HepG2 (cell line): ENCODE measurements around the gene BOD1L1. TPM values are rescaled to one million over a fixed set of nuclear protein-coding genes. Genes with fewer than 3 reads are reported as not detected.

Experiments
- AHR ChIP-seq: IDR thresholded peaks from 2 replicates; pipeline ENCODE4 v1.6.1; 2018; ENCODE audit warnings: missing genetic modification reagents, missing compliant biosample characterization
- E2F2 ChIP-seq: sonication (generic); formaldehyde crosslinking; IDR thresholded peaks from 2 replicates; pipeline ENCODE4 v1.4.0; 2020; ENCODE audit warnings: missing genetic modification reagents, borderline replicate concordance
- EEA1 ChIP-seq: sonication (generic); formaldehyde crosslinking; IDR thresholded peaks from 2 replicates; pipeline ENCODE4 v1.5.1; 2020; ENCODE audit warnings: mild to moderate bottlenecking, missing genetic modification reagents, borderline replicate concordance
- ELF3 ChIP-seq: IDR thresholded peaks from 2 replicates; pipeline ENCODE4 v1.6.1; 2016; ENCODE audit warnings: missing genetic modification reagents, missing compliant biosample characterization
- GLMP ChIP-seq: sonication (generic); formaldehyde crosslinking; IDR thresholded peaks from 2 replicates; pipeline ENCODE4 v1.9.0; 2021; ENCODE audit warnings: missing genetic modification reagents, mild to moderate bottlenecking, borderline replicate concordance
- GPBP1L1 ChIP-seq: sonication (generic); formaldehyde crosslinking; IDR thresholded peaks from 2 replicates; pipeline ENCODE4 v1.5.0; 2020; ENCODE audit warnings: mild to moderate bottlenecking, missing genetic modification reagents
- HDAC1 ChIP-seq: sonication (generic); formaldehyde crosslinking; IDR thresholded peaks from 2 replicates; pipeline ENCODE4 v1.5.1; 2020; ENCODE audit warnings: mild to moderate bottlenecking, missing genetic modification reagents
- HHEX ChIP-seq: IDR thresholded peaks from 2 replicates; pipeline ENCODE4 v1.6.1; 2016; ENCODE audit warnings: control low read depth
- NFE2L1 ChIP-seq: sonication (generic); formaldehyde crosslinking; IDR thresholded peaks from 2 replicates; pipeline ENCODE4 v1.4.0; 2020; ENCODE audit warnings: missing genetic modification reagents, mild to moderate bottlenecking, borderline replicate concordance
- SIX1 ChIP-seq: sonication (generic); formaldehyde crosslinking; IDR thresholded peaks from 2 replicates; pipeline ENCODE4 v1.4.0; 2020; ENCODE audit warnings: missing genetic modification reagents, borderline replicate concordance
- SMC3 ChIP-seq: IDR thresholded peaks from 2 replicates; pipeline ENCODE4 v1.6.1; 2011; ENCODE audit warnings: low read length, improper control_type of control experiment
- TAF1 ChIP-seq: sonication (generic); formaldehyde crosslinking; IDR thresholded peaks from 2 replicates; pipeline ENCODE4 v1.4.0; 2020; ENCODE audit warnings: missing genetic modification reagents
- TBX3 ChIP-seq: fragments of 450-650 bp; IDR thresholded peaks from 2 replicates; pipeline ENCODE4 v1.6.1; 2017; ENCODE audit warnings: antibody characterized with exemption, mild to moderate bottlenecking, inconsistent platforms, borderline replicate concordance
- TSC22D2 ChIP-seq: sonication (generic); formaldehyde crosslinking; IDR thresholded peaks from 2 replicates; pipeline ENCODE4 v1.5.1; 2020; ENCODE audit warnings: missing genetic modification reagents, mild to moderate bottlenecking, borderline replicate concordance
- YY1 ChIP-seq: IDR thresholded peaks from 2 replicates; pipeline ENCODE4 v1.6.1; 2011; ENCODE audit warnings: low read length, low read depth, moderate library complexity, mild to moderate bottlenecking; ENCODE audit not compliant: insufficient read depth, insufficient replicate concordance
- ZHX1 ChIP-seq: sonication (generic); formaldehyde crosslinking; IDR thresholded peaks from 2 replicates; pipeline ENCODE4 v1.8.1; 2022; ENCODE audit warnings: low read depth, mild to moderate bottlenecking, missing genetic modification reagents
- ZNF224 ChIP-seq: sonication (generic); formaldehyde crosslinking; IDR thresholded peaks from 2 replicates; pipeline ENCODE4 v1.5.0; 2020; ENCODE audit warnings: mild to moderate bottlenecking, missing genetic modification reagents
- ZNF580 ChIP-seq: IDR thresholded peaks from 2 replicates; pipeline ENCODE4 v1.6.1; 2016; ENCODE audit warnings: low read depth, borderline replicate concordance
- ZNF644 ChIP-seq: IDR thresholded peaks from 2 replicates; pipeline ENCODE4 v1.6.1; 2016; ENCODE audit warnings: low read depth
- polyA plus RNA-seq, 8 experiments: library from polyadenylated mRNA; depleted of rRNA in 3 of 8; stranded (reverse) in 7 of 8; unstranded in 1 of 8; fragments of >200 nt; fragmentation: Illumina TruSeq in 4 of 8; extraction: Trizol in 4 of 8; gene quantifications; 2 replicates each; pipeline versions ENCODE4 v1.2.1 to v1.2.3, GENCODE V29; 2011 to 2016; ENCODE audit warnings: low read depth in 4 of 8, missing spikeins in 1 of 8, mixed read lengths in 1 of 8; ENCODE audit not compliant: insufficient read depth in 1 of 8
- total RNA-seq, 5 experiments: library from RNA; depleted of rRNA; stranded (reverse); fragments of >200 nt; fragmentation: Illumina TruSeq; extraction: Trizol; gene quantifications; 2 replicates each; pipeline ENCODE4 v1.2.3, GENCODE V29; 2016; ENCODE audit warnings: low read depth in 1 of 5

The BOD1L1 gene
- total and polyA plus RNA-seq, 2 of the 13 experiments (the other 11 are each of a cell fraction or from before 2014, with no cell fraction given) = 11.7 to 17.9 TPM

GRCh38 chr4:13654162-13654797 lies 26.8 kb upstream of the BOD1L1 start (continued):
- TF ChIP-seq EEA1 (CRISPR knock-in tag) (no peak), SMC3 (peak; percentile 11; the same call in 1 of the 2 replicates), ZHX1 (CRISPR knock-in tag) (no peak), YY1 (no peak), ELF3 (no peak; the same call in 1 of the 2 replicates), TBX3 (no peak), AHR (no peak), ZNF224 (0 out of 2 replicates have a peak, but pooled peaks have one; percentile 48), ZNF644 (no peak), TSC22D2 (CRISPR knock-in tag) (no peak), GPBP1L1 (no peak), E2F2 (CRISPR knock-in tag) (no peak), HHEX (CRISPR knock-in tag) (no peak), SIX1 (CRISPR knock-in tag) (no peak), TAF1 (no peak), HDAC1 (CRISPR knock-in tag) (no peak), GLMP (CRISPR knock-in tag) (no peak), ZNF580 (0 out of 2 replicates have a peak, but pooled peaks have one; percentile 38), NFE2L1 (CRISPR knock-in tag) (no peak)
